Measurements from ENCODE around the gene NSRP1.

Gene NSRP1

DNA sequence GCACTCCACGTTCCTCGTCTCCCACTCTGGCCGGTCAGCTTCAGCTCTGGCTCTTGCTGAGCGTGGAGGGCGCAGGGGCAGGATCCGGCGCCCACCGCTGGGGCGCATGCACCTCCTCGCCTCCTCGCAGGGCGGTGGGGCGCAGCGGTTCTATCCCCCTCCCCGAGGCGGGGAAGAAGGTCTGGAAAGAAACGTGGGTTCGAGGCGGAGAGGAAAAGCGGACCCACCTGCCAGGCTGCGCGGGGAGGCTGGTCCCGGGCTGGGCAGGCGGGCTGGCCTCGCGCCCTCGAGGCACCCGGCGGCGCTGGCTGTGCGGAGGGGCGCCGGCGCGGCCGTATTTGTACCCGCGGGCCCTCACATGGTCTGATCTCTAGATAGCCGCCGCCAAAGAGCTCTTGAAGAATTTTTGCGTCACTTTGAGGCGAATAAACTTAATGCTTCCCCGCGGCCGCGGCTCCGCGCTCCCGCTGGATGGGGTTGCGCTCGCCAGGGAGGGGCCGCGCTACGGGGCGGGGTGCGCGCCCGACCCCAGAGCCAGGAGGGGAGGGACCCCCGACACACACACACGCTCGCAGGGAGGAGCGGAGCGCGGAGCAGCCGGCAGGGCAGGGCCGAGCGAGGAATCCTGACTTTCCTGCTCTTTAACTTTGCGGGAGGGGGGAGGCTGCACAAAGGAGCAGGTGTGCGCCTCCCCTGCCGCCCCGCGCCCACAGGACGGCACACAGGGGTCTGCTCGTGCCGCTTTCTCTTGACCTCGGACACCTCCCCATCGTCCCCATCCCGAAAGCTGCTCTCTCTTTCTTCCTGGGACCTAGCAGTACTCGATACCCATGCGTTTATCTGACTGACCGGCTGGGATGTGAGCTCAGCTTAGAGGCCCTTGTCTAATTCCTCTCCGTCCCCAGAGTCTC is 119.0 kb downstream of the NSRP1 start, which contains the start of gene SLC6A4:
Gene SLC6A4, minus strand, starts transcription at position 312 of the 911 bp plus-strand sequence. CDS start 13,739 bp downstream, outside the sequence.
- TF ChIP-seq, protein P1, sequence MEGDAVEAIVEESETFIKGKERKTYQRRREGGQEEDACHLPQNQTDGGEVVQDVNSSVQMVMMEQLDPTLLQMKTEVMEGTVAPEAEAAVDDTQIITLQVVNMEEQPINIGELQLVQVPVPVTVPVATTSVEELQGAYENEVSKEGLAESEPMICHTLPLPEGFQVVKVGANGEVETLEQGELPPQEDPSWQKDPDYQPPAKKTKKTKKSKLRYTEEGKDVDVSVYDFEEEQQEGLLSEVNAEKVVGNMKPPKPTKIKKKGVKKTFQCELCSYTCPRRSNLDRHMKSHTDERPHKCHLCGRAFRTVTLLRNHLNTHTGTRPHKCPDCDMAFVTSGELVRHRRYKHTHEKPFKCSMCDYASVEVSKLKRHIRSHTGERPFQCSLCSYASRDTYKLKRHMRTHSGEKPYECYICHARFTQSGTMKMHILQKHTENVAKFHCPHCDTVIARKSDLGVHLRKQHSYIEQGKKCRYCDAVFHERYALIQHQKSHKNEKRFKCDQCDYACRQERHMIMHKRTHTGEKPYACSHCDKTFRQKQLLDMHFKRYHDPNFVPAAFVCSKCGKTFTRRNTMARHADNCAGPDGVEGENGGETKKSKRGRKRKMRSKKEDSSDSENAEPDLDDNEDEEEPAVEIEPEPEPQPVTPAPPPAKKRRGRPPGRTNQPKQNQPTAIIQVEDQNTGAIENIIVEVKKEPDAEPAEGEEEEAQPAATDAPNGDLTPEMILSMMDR (IDR thresholded peaks at IDR 0.05) = no peak
- H3K27ac ChIP-seq = no peak within 1 kb of the TSS
- peak within 1 kb of the TSS; percentile 45 for H3K4me3 ChIP-seq (ENCODE audit: low read depth, low read length)
- H2AFZ ChIP-seq = peak within 1 kb of the TSS; percentile 95
- H3K4me2 ChIP-seq (ENCODE audit: low read length) = peak within 1 kb of the TSS; percentile 75
- H3K9ac ChIP-seq = no peak within 1 kb of the TSS
- no peaks in the 10 kb centered on the region for H3K36me3 ChIP-seq (ENCODE audit: control insufficient read depth, insufficient read depth, low read length)
- no peaks in the 10 kb centered on the region for H3K27me3 ChIP-seq (ENCODE audit: control insufficient read depth, insufficient read depth, low read length)
- peaks cover 18% of the 10 kb centered on the region for H3K79me2 ChIP-seq
- H3K4me1 ChIP-seq = peaks cover 28% of the 10 kb centered on the region
- H3K9me3 ChIP-seq (ENCODE audit: control insufficient read depth, low read length) = no peaks in the 10 kb centered on the region
